NCI-H187 (cell line): ENCODE measurements around the gene PDE6C.
"Not testable (repeated sequence)": the region's sequence is repeated elsewhere in the genome, so short reads cannot be mapped to it uniquely, and the experiment has no call there.

ENCODE experiments used
- DNase-seq, 2 experiments: peaks; one replicate each; lab custom pipeline; 2025; lab: John Stamatoyannopoulos, UW

The PDE6C gene

GRCh38 chr10:93630625-93631557 is 18.6 kb downstream of the PDE6C start:
- DNase-seq = no peak

GRCh38 chr10:93639791-93640190 is 27.5 kb downstream of the PDE6C start:
- DNase-seq = no peak

- no peak for DNase-seq
Measured at GRCh38 chr10:93652857-93653256, 40.5 kb downstream of the PDE6C start.

- no peak for DNase-seq
Measured at GRCh38 chr10:93654201-93654600, 41.9 kb downstream of the PDE6C start.

- no peak for DNase-seq
Measured at GRCh38 chr10:93656155-93656554, 43.8 kb downstream of the PDE6C start.

GRCh38 chr10:93657757-93658156 is 45.4 kb downstream of the PDE6C start:
- DNase-seq = no peak

GRCh38 chr10:93666030-93666429 is 53.7 kb downstream of the PDE6C start:
- DNase-seq = no peak

GRCh38 chr10:93667795-93668194 is 55.5 kb downstream of the PDE6C start:
- DNase-seq = no peak

- no peak for DNase-seq
Measured at GRCh38 chr10:93670372-93670771, 58.0 kb downstream of the PDE6C start.

GRCh38 chr10:93671042-93671441 is 58.7 kb downstream of the PDE6C start:
- DNase-seq = no peak

GRCh38 chr10:93672022-93672678 is 59.8 kb downstream of the PDE6C start:
- no peak for DNase-seq

GRCh38 chr10:93672890-93673289 is 60.6 kb downstream of the PDE6C start:
- no peak for DNase-seq

- no peak for DNase-seq
Measured at GRCh38 chr10:93673791-93674190, 61.5 kb downstream of the PDE6C start.

GRCh38 chr10:93678386-93678785 is 66.0 kb downstream of the PDE6C start:
- no peak for DNase-seq

GRCh38 chr10:93678805-93679587 is 66.7 kb downstream of the PDE6C start:
- DNase-seq = no peak

- no peak for DNase-seq
Measured at GRCh38 chr10:93680412-93681047, 68.2 kb downstream of the PDE6C start.

GRCh38 chr10:93687737-93688136 is 75.4 kb downstream of the PDE6C start:
- DNase-seq = no peak

GRCh38 chr10:93695740-93696139 is 83.4 kb downstream of the PDE6C start:
- no peak for DNase-seq

GRCh38 chr10:93696582-93696981 is 84.2 kb downstream of the PDE6C start:
- DNase-seq = not testable (repeated sequence)

- no peak for DNase-seq
Measured at GRCh38 chr10:93697207-93697606, 84.9 kb downstream of the PDE6C start.

- no peak for DNase-seq
Measured at GRCh38 chr10:93701866-93702209, 89.5 kb downstream of the PDE6C start.
